Panc1 (cell line): ENCODE data around the gene CHIC2. TPM values are rescaled to one million over a fixed set of nuclear protein-coding genes. Genes with fewer than 3 reads are reported as not detected.

Source experiments
- ATAC-seq: fragments of 200-7000 bp; cut with Tn5 transposase; 2 replicates; pipeline ENCODE4 v1.9.1; 2020; ENCODE audit warnings: mild to moderate bottlenecking, moderate library complexity
- BruUV-seq: library from RNA; stranded (reverse); fragments of 400-500 nt; replicated peaks from 2 replicates; lab custom pipeline; 2021; lab: Mats Ljungman, UMichigan
- CTCF ChIA-PET: fragments of 300-600 bp; sonication (Branson Sonifier 250); formaldehyde crosslinking; loops from one replicate; lab custom pipeline; 2022; ENCODE audit warnings: antibody characterized with exemption; lab: Charles Lee
- POLR2A ChIA-PET: fragments of 300-600 bp; sonication (Branson Sonifier 250); formaldehyde crosslinking; loops from one replicate; lab custom pipeline; 2022; ENCODE audit warnings: antibody characterized with exemption; lab: Charles Lee
- DNase-seq: peaks from one replicate; pipeline ENCODE4 v3.0.0-alpha.2; 2010; ENCODE audit warnings: low read depth, low spot score
- H3K27ac ChIP-seq: 2 replicates; pipeline ENCODE4 v1.5.1; 2011; ENCODE audit warnings: mild to moderate bottlenecking, low read length, inconsistent platforms
- H3K27me3 ChIP-seq: fragments of 200-500 bp; sonication (Bioruptor generic); 2 replicates; pipeline ENCODE4 v1.6.0; 2014; ENCODE audit warnings: low read length, inconsistent platforms; ENCODE audit not compliant: control insufficient read depth, insufficient read depth
- H3K36me3 ChIP-seq: fragments of 200-500 bp; sonication (Bioruptor generic); 2 replicates; pipeline ENCODE4 v1.5.1; 2014; ENCODE audit warnings: inconsistent platforms, mild to moderate bottlenecking, low read length, moderate library complexity; ENCODE audit not compliant: control insufficient read depth, insufficient read depth
- H3K4me1 ChIP-seq: 2 replicates; pipeline ENCODE4 v1.5.1; 2011; ENCODE audit warnings: inconsistent platforms, mild to moderate bottlenecking, low read length, moderate library complexity; ENCODE audit not compliant: control insufficient read depth, insufficient read depth
- H3K4me3 ChIP-seq, 2 experiments: 2 replicates each; pipeline ENCODE4 v1.5.1; 2011 to 2012; ENCODE audit warnings: low read depth in 2 of 2, low read length in 2 of 2, mild to moderate bottlenecking in 2 of 2, inconsistent platforms in 1 of 2, moderate library complexity in 1 of 2
- H3K9me3 ChIP-seq: fragments of 200-500 bp; sonication (Bioruptor generic); 2 replicates; pipeline ENCODE4 v1.5.1; 2014; ENCODE audit warnings: low read depth, mild to moderate bottlenecking, inconsistent platforms, low read length, moderate library complexity; ENCODE audit not compliant: control insufficient read depth, insufficient read depth
- CTCF ChIP-seq: fragments of 450-650 bp; IDR thresholded peaks from 2 replicates; pipeline ENCODE4 v1.5.1; 2017; ENCODE audit warnings: mild to moderate bottlenecking
- POLR2AphosphoS5 ChIP-seq: IDR thresholded peaks from 2 replicates; pipeline ENCODE4 v1.6.1; 2012; ENCODE audit warnings: mild to moderate bottlenecking, low read depth, low read length, moderate library complexity
- REST ChIP-seq, 2 experiments: IDR thresholded peaks; 2 replicates each; pipeline ENCODE4 v1.6.1; 2011 to 2012; ENCODE audit warnings: low read depth in 2 of 2, control low read depth in 1 of 2, low read length in 1 of 2, mild to moderate bottlenecking in 1 of 2, moderate library complexity in 1 of 2; ENCODE audit not compliant: insufficient read depth in 1 of 2
- SIN3A ChIP-seq: IDR thresholded peaks from 2 replicates; pipeline ENCODE4 v1.6.1; 2012; ENCODE audit warnings: low read depth, mild to moderate bottlenecking, low read length, moderate library complexity, borderline replicate concordance; ENCODE audit not compliant: insufficient read depth
- TCF7L2 ChIP-seq: IDR thresholded peaks from 2 replicates; pipeline ENCODE4 v1.6.1; 2011; ENCODE audit warnings: mild to moderate bottlenecking, low read depth, low read length, inconsistent platforms
- in situ Hi-C: cut with HindIII; loops from 2 replicates; pipeline ENCODE4 v1.10.0; 2016; ENCODE audit warnings: low sequenced_read_pairs, low pct_unique_long_range_greater_than_20kb
- intact Hi-C: fragments of 100-400 bp; cut with micrococcal nuclease; formaldehyde crosslinking; loops from one replicate; pipeline ENCODE4 v1.10.0; 2022; ENCODE audit not compliant: unreplicated experiment
- total RNA-seq: library from RNA; stranded (reverse); gene quantifications from one replicate; pipeline ENCODE4 v1.2.1, GENCODE V29; 2021; ENCODE audit not compliant: unreplicated experiment

CHIC2 gene
- total RNA-seq, 1 experiment from 2014 or later, result 10.3 TPM

- intact Hi-C loops (no loop called here), in situ Hi-C loops (no loop called here)
- DNase-seq (no peak), ATAC-seq (no peak)
- no TSS peak for BruUV-seq
- Histone ChIP-seq H3K9me3 (no peaks in the 10 kb centered on the region), H3K4me3 (no peak overlapping the region), H3K4me1 (peaks cover 5% of the 10 kb centered on the region; the same call in 1 of the 2 replicates), H3K27ac (no peak overlapping the region), H3K36me3 (no peaks in the 10 kb centered on the region), H3K27me3 (no peaks in the 10 kb centered on the region)
- ChIA-PET CTCF (no interaction called here), POLR2A (no interaction called here)
- TF ChIP-seq CTCF (no peak), TCF7L2 (no peak), REST (IDR thresholded peaks at IDR 0.05; ENCODE audit: insufficient read depth in 1 of 2, low read depth in 2 of 2, low read length in 1 of 2) (no peak), POLR2AphosphoS5 (no peak), SIN3A (no peak)
These were observed 9.0 kb upstream of the CHIC2 start for GRCh38 chr4:54073271-54073880.

- H3K4me3 ChIP-seq, result no peak overlapping the region
- H3K4me1 ChIP-seq, result peaks cover 15% of the 10 kb centered on the region
- H3K9me3 ChIP-seq, result no peaks in the 10 kb centered on the region
- BruUV-seq, result no TSS peak
- DNase-seq, result no peak
- no peak for ATAC-seq
- no peaks in the 10 kb centered on the region for H3K27me3 ChIP-seq
- no peak overlapping the region for H3K27ac ChIP-seq
- POLR2A ChIA-PET, result no interaction called here
- in situ Hi-C loops (no loop called here), intact Hi-C loops (no loop called here)
- CTCF ChIA-PET, result no interaction called here
- H3K36me3 ChIP-seq, result no peaks in the 10 kb centered on the region; the same call in 1 of the 2 replicates
- no peak for TF ChIP-seq TCF7L2
- TF ChIP-seq SIN3A, result no peak
- no peak for TF ChIP-seq POLR2AphosphoS5
- TF ChIP-seq REST (IDR thresholded peaks at IDR 0.05; ENCODE audit: insufficient read depth in 1 of 2, low read depth in 2 of 2, low read length in 1 of 2), result no peak
These were observed 2.8 kb upstream of the CHIC2 start for GRCh38 chr4:54067166-54067565.
